ENCODE results near the gene EXOSC10.

Gene EXOSC10

GRCh38 chr1:11099310-11100148, at the start of gene EXOSC10:
Gene EXOSC10 (minus strand): TSS chr1:11099869. CDS start chr1:11099831, 38 bp downstream.
- DNase-seq: peak; percentile 87

DNA sequence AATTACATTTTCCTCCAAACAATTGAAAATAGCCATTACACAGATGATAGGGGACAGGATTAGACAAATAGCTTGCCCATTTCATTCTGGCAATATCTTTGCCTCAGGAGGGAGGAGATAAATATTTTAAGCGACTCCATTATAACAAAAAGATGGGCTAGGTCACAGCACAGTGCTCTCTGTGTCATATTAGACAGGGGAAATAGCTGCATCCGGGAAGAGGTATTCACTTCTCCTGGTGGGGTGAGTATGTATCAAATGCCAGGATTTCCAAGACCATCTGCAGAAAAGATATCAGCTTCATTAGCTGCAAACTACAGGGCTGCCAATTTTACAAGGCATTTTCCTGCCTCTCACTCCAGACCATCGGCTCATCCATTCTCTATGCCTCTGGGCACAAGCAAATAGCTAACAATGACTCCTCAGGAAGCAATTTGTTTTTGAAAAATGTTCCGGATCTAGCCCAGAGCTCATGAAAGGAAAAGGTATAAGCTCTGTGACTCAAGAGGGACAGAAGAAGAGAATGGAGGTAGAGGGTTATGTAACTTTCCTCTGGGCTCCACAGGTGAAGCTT, 47.6 kb upstream of the EXOSC10 start:
- DNase-seq: no peak

DNA sequence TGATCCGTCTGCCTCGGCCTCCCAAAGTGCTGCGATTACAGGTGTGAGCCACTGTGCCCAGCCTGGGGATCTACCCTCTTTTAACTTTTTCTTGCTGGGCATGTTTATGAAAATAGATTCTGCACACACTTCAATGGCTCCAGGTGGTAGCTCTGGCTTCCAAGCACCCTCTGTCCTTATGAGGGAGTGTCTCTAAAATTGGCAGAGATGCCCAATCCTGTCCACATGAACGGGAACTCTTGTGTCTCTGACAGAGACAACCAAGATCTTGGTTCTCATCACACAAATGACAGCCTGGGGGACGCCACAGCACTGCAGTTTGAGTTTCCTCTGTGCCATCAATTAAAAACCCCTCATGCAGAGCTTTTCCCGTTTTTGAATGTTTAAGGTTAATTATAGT, 46.1 kb upstream of the EXOSC10 start:
- DNase-seq: no peak

- no peak for DNase-seq
These were observed 45.0 kb upstream of the EXOSC10 start for GRCh38 chr1:11144570-11145256.

DNA sequence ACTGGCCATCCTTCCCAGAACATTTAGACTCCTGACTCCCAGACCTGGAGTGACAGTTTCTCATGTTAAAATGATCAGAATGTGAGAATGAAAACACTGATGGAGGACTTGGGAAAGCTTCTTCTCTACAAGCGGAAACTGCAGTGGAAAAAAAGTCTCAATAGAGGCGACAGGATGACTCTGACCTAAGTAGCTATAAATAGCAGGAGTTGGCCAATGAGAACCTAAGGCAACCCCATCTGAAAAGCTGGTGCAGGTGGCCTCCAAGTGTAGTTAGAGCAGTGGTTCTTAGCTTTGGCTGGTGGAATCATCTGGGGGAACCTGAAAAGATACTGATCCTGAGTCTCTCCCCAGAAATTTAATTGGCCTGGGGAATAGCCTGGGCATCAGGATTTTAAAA, 44.2 kb upstream of the EXOSC10 start:
- DNase-seq: no peak

GRCh38 chr1:11143401-11143800, 43.7 kb upstream of the EXOSC10 start:
- no peak for DNase-seq

DNA sequence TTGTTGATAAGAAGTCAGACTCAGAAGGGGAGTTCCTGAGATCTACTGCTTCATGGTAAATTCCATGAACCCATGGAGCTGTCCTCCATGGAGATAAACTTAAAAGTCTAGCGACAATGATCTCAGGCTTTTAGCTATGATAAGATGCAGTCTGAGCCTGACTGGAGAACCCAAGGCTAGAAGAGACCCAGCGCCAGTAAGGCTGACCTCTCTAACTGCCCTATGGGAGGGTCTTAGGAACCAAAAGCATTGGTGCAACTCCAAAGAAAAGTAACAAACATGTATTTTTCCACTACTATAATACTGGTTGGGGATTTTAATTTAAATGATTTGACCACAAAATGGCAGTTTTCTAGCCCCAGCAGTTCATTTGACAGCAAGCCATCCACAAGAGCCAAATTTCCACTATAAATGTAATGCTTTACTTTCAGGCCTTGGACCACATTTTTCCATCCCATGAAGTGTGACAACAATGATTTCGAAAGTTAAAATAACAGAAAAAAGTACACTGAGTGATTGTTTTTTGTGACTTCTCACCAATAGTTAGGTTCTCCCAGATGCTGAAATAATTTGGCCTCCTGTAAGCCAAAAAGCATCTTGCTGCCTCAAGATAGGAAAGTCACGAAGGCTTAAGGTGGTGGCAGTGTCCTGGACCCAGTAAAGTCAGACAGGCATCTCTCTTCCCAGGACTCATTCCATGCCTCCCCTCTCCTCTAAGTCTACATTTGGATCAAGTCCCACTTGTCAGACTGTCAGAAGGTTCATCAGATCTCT, 43.1 kb upstream of the EXOSC10 start:
- DNase-seq: no peak

- DNase-seq: no peak
These were observed 39.3 kb upstream of the EXOSC10 start for GRCh38 chr1:11138952-11139351.

DNA sequence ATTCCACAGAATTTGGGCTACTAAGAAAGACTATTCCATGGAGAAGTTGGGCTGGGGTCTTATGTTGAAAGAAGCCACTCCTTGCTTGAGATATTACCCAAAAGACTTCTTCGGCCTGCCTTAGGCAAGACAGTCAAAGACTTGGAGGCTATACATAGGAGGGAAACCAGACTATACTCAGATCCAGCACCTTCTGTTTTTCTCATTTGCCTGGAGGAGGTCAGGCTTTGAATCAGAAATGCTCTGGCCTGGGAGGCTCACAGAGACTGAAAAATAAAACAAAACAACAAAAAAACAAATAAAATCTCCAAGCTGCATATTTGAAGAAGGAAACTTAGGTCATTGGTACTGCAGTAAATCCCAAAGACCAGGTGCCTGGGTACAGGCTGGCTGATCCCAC, 38.4 kb upstream of the EXOSC10 start:
- DNase-seq: no peak

- no peak for DNase-seq
These were observed 35.2 kb upstream of the EXOSC10 start for GRCh38 chr1:11134898-11135266.

DNA sequence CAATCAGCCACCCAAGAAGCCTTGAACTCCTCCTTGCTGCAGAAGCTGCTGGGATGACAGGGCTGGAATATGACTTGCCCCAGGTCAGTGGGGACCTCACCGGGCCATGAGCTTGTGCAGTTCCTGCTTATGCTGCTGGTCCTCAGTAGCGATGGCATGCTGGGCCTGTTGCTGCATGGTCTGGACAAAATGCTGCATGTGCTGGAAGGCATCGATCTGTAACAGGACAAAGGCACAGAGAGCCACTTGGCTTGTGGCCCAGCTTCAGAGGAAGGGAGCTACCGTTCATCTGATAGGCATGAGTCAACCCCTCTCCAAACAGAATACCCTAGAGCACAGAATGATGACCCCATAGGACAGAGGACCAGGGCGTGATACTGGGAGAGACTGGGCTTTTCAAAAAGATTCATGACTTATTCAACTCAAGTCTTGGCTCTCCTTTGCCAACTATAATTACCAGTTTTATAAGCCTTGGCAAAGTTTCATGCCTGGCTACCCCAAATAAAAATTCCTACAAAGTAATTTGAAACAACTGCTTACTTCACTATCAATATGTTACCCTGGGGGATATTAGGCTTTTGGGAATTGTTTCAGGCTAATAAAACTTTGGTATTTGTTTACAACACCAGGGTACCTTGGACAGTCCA, 34.7 kb upstream of the EXOSC10 start:
- DNase-seq: no peak

DNA sequence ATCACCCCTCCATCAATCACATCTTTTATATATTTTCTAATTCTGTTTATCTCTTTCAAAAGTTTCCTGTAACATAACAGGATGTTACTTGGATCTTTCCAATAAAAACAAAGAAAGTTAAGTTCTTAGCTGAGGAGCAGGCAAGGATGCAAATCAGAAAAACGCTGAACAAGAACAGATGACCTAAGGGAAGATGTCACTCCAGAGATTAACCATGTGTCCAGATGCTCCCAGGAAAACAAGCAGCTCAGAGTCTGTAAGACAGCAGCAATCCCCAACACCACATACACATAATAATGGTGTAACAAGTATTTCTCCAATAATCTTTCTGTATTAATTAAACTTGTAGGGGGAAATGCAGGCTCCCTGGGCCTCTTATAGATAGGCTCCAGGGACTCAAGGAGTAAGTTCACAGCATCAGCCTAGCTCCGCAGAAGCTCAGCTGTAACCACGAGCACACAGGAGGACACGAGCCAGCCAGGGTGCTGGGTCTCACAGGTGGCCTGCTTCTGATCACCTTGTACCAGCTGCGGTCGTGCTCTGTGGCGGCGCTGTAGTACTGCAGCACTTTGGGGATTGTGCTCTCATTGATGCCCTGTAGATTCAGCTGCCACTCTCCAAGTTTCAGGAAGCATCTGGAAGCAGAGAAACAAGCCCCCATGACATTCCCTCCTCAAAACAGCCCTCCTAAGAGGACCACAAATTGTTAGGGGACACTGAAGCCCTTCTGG, 33.1 kb upstream of the EXOSC10 start:
- no peak for DNase-seq

DNA sequence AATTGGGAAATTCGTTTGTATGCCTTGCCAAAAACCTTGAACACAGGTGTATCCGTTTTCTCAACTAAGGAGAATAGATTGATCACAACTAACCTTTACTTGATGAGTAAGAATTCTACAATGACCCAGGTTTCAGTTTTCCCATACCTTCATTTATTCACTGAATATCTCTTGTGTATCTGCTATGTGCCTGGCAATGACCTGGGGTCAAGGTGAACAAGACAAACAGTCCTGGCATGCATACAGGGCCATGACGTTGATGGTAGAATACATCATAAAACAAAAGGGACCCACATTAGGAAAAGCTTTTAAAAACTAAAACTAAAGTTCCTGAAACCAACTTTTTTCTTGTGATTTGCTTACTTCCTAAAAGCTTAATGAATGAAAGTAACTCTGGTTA, 32.1 kb upstream of the EXOSC10 start:
- DNase-seq: no peak

- DNase-seq: no peak
These were observed 30.7 kb upstream of the EXOSC10 start for GRCh38 chr1:11130406-11130805.

DNA sequence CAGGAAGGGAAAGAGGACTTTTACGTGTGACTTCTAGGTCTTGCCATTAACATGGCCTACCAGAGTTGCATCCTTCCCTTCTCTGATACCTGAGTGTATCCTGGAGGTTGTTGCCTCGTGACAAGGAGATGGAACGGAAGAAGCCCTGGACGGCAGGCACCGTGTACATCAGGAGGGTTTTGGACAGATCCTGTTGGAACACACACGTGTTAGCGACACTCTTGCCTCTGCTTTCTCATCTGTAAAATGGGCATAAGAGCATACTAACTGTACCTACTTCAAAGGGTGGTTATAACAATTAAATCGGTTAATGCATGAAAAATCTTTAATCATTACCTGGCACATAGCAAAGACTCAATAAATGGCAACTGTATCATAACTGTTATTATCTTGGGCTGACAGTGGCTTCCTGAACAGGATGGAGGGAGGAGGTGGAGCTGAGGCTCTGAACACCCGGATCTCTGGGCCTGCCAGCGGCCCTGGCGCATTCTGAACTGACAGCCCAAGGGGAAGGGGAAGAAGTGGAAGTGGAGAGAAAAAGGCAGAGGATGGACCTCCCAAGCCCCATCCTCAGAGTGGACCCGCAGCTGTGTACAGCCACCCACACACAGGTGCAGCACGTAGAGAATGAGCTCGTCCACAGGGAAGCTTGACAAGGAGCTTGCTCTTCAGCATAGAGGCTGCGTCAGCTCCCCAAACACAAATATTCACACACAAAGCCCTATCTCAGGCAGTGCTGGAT, 30.2 kb upstream of the EXOSC10 start:
- no peak for DNase-seq

DNA sequence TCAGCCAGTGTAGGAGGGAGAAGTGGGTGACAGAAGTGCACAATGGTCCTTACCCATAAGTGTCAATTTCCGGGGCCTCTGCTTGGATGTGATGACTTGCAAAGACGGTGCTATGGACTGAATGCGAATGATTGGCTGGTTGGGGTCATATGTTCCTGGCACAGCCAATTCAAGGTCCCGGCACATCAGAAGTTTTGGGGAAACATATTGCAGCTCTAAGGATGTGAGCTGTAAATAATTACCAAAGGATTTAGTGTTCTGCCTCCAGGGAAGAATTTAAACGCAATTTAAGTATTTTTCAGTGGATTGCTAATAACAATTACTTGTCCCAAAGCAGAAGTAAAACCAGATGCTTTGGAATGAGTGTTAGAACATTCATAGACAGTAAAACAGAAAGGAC, 26.9 kb upstream of the EXOSC10 start:
- DNase-seq: no peak

DNA sequence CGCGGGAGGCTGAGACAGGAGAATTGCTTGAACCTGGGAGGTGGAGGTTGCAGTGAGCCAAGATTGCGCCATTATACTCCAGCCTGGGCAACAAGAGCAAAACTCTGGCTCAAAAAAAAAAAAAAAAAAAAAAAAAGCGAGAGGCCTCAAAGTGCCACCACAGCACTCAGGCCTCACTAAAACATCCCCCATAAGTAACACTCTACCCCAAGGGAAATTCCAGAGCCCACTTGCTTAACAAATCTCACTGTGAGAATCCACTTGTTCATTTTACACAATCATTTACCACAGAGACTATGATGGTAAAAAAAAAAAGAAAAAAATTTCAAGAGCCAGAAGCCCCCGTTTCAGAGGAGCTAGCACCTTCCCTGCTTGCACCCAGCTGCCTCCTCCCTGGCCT, 26.3 kb upstream of the EXOSC10 start:
- no peak for DNase-seq

DNA sequence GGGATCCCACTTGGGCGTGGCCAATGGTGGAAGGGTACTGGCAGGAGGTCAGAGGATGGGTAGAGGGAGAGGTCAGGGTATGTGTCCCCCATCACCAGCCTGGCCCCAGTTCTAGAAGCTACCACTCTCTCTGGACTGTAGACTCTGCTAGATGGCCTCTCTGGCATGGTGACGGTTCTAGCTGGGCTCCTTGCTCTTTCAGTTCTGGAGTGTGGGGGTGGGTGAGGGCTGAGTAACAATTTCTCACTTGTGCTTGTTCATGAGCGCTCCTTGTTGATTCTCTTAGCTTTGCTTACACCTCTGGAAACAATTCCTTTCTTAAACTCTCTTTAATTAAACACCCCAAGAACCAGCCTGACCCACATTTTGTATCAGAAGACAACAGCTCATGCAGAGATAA, 25.3 kb upstream of the EXOSC10 start:
- DNase-seq: no peak

DNA sequence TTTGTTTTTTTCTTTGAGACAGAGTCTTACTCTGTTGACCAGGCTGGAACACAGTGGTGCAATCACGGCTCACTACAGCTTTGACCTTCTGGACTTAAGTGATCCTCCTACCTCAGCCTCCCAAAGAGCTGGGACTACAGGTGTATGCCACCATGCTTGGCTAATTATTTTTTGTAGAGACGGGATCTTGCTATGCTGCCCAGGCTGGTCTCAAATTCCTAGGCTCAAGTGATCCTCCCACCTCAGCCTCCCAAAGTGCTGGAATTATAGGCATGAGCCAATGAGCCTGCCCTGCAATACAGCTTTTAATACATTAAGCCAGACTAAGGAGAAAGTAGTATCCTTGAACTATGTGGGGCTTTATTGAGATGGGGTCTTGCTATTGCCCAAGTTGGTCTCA, 16.6 kb upstream of the EXOSC10 start:
- no peak for DNase-seq

- no peak for DNase-seq
These were observed 15.3 kb upstream of the EXOSC10 start for GRCh38 chr1:11114966-11115365.

DNA sequence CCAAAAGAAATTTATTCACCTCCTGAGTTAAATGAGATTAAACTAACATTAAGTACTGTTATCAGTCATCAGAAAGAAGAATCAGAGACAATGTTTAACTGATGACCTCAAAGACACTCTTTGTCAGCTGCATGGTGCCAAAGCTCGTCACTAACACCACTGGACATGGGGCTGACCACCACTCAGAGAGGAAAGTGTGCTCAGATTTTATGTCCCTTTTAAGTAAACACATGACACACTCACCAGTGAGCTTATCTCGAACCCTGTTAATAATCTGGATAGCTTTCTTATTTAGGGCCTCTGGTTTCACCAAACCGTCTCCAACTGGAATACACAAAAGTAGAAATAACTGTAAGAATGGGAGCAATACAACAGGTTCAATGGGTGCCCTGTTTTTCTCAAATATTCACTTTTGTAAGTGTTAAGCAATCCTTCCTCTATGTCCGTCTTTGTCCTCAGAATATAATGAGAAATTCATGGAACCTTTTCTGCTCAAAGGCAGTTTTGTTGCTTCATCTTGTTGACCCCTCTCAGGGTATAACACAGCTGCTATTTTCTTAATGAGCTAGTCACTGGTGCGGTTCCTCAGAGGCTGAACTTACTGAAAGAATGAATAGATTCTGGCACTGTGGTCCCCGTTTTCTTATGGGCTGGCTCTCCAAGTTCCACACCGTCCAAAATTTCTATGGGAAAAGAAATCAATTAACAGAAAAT, 9.5 kb upstream of the EXOSC10 start:
- no peak for DNase-seq

Measured in NCI-H1436 (cell line).